ENCODE measurements around the gene COL6A5.

DNA sequence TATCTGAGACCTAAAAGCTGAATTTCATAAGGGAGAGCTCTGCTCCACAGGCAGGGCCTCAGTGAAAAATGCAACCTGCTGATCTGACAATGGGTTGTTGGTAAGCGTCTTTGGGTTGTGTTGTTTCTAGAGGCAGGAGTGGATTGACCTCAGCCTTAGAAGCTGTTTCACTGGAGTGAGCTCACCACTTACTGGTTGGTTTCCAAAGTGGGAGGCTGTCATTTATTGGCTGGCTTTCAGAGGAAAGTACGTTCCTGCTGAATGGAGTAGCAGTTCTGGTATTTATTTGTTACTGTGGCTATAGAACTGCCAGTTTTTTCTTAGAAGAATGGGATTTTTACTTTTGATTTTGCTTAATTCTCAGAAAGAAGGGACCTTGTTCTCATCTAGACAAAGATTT lies 29.3 kb upstream of the COL6A5 start:
- TF ChIP-seq FOXM1 (IDR thresholded peaks at IDR 0.05; ENCODE audit: low read depth) = no peak
- no peak for TF ChIP-seq EZH2phosphoT487 (IDR thresholded peaks at IDR 0.05; ENCODE audit: borderline replicate concordance, low read depth)
- TF ChIP-seq, protein P1, sequence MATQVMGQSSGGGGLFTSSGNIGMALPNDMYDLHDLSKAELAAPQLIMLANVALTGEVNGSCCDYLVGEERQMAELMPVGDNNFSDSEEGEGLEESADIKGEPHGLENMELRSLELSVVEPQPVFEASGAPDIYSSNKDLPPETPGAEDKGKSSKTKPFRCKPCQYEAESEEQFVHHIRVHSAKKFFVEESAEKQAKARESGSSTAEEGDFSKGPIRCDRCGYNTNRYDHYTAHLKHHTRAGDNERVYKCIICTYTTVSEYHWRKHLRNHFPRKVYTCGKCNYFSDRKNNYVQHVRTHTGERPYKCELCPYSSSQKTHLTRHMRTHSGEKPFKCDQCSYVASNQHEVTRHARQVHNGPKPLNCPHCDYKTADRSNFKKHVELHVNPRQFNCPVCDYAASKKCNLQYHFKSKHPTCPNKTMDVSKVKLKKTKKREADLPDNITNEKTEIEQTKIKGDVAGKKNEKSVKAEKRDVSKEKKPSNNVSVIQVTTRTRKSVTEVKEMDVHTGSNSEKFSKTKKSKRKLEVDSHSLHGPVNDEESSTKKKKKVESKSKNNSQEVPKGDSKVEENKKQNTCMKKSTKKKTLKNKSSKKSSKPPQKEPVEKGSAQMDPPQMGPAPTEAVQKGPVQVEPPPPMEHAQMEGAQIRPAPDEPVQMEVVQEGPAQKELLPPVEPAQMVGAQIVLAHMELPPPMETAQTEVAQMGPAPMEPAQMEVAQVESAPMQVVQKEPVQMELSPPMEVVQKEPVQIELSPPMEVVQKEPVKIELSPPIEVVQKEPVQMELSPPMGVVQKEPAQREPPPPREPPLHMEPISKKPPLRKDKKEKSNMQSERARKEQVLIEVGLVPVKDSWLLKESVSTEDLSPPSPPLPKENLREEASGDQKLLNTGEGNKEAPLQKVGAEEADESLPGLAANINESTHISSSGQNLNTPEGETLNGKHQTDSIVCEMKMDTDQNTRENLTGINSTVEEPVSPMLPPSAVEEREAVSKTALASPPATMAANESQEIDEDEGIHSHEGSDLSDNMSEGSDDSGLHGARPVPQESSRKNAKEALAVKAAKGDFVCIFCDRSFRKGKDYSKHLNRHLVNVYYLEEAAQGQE (IDR thresholded peaks at IDR 0.05; ENCODE audit: low read depth, low read length) = no peak
- TF ChIP-seq, protein P2, sequence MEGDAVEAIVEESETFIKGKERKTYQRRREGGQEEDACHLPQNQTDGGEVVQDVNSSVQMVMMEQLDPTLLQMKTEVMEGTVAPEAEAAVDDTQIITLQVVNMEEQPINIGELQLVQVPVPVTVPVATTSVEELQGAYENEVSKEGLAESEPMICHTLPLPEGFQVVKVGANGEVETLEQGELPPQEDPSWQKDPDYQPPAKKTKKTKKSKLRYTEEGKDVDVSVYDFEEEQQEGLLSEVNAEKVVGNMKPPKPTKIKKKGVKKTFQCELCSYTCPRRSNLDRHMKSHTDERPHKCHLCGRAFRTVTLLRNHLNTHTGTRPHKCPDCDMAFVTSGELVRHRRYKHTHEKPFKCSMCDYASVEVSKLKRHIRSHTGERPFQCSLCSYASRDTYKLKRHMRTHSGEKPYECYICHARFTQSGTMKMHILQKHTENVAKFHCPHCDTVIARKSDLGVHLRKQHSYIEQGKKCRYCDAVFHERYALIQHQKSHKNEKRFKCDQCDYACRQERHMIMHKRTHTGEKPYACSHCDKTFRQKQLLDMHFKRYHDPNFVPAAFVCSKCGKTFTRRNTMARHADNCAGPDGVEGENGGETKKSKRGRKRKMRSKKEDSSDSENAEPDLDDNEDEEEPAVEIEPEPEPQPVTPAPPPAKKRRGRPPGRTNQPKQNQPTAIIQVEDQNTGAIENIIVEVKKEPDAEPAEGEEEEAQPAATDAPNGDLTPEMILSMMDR (IDR thresholded peaks at IDR 0.05) = no peak
- TF ChIP-seq EP300 (IDR thresholded peaks at IDR 0.05; ENCODE audit: borderline replicate concordance in 1 of 2, low read depth in 1 of 2, low read length in 1 of 2) = no peak
- no peak for TF ChIP-seq POLR2AphosphoS5 (IDR thresholded peaks at IDR 0.05; ENCODE audit: low read depth, low read length)
- TF ChIP-seq, protein P3, sequence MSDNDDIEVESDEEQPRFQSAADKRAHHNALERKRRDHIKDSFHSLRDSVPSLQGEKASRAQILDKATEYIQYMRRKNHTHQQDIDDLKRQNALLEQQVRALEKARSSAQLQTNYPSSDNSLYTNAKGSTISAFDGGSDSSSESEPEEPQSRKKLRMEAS (IDR thresholded peaks at IDR 0.05; ENCODE audit: low read depth) = no peak
- TF ChIP-seq RAD21 (IDR thresholded peaks at IDR 0.05; ENCODE audit: low read length) = no peak
- no peak for TF ChIP-seq FOSL2 (IDR thresholded peaks at IDR 0.05; ENCODE audit: borderline replicate concordance, low read depth)
- TF ChIP-seq, protein P4, sequence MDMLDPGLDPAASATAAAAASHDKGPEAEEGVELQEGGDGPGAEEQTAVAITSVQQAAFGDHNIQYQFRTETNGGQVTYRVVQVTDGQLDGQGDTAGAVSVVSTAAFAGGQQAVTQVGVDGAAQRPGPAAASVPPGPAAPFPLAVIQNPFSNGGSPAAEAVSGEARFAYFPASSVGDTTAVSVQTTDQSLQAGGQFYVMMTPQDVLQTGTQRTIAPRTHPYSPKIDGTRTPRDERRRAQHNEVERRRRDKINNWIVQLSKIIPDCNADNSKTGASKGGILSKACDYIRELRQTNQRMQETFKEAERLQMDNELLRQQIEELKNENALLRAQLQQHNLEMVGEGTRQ (IDR thresholded peaks at IDR 0.05; ENCODE audit: borderline replicate concordance, low read depth, low read length) = no peak
- no peak for TF ChIP-seq TAF1 (IDR thresholded peaks at IDR 0.05; ENCODE audit: borderline replicate concordance, low read depth, low read length)
- no peak for TF ChIP-seq TEAD4 (IDR thresholded peaks at IDR 0.05; ENCODE audit: borderline replicate concordance, insufficient read depth)
- no peak for TF ChIP-seq RXRA (IDR thresholded peaks at IDR 0.05; ENCODE audit: borderline replicate concordance, low read depth)
- no peak for TF ChIP-seq JUND (IDR thresholded peaks at IDR 0.05)

Data from SK-N-SH (cell line).